CD4-positive, CD25-positive, alpha-beta regulatory T cell (primary cell): Measurements from ENCODE around the gene RSRC2. TPM values are rescaled to one million over a fixed set of nuclear protein-coding genes. Genes with fewer than 3 reads are reported as not detected.
"Not testable (repeated sequence)": the region's sequence is repeated elsewhere in the genome, so short reads cannot be mapped to it uniquely, and the experiment has no call there.

ENCODE experiments used
- ATAC-seq, 2 donors: fragments of 150-1000 bp; cut with Tn5 transposase; one replicate each; pipeline ENCODE4 v1.10.0; 2021; ENCODE audit warnings: low read depth in 2 of 2, moderate number of reproducible peaks in 2 of 2, moderate library complexity in 1 of 2
- DNase-seq, 3 donors: peaks; one replicate each; pipeline versions ENCODE4 v3.0.0 to v3.0.0-alpha.2; 2012 to 2022; ENCODE audit warnings: mixed read lengths in 1 of 3
- H3K27ac ChIP-seq: one replicate; pipeline ENCODE4 v1.7.0; 2013; ENCODE audit warnings: mild to moderate bottlenecking, low read length; ENCODE audit not compliant: insufficient read depth, poor library complexity, severe bottlenecking
- H3K27me3 ChIP-seq: one replicate; pipeline ENCODE4 v1.7.0; 2013; ENCODE audit warnings: low read length; ENCODE audit not compliant: control insufficient read depth, insufficient read depth
- H3K36me3 ChIP-seq: one replicate; pipeline ENCODE4 v1.7.0; 2013; ENCODE audit warnings: mild to moderate bottlenecking, low read length, moderate library complexity; ENCODE audit not compliant: control insufficient read depth, insufficient read depth
- H3K4me1 ChIP-seq: 2 replicates; pipeline ENCODE4 v1.7.0; 2013; ENCODE audit warnings: mild to moderate bottlenecking, low read length; ENCODE audit not compliant: insufficient read depth, control insufficient read depth, poor library complexity, severe bottlenecking
- H3K4me3 ChIP-seq: one replicate; pipeline ENCODE4 v1.7.0; 2013; ENCODE audit warnings: low read depth, mild to moderate bottlenecking, low read length, moderate library complexity
- H3K9me3 ChIP-seq, 2 experiments: 1 replicate in 1 of 2; 2 replicates in 1 of 2; pipeline ENCODE4 v1.7.0; 2013; ENCODE audit warnings: low read length in 2 of 2, mild to moderate bottlenecking in 1 of 2, moderate library complexity in 1 of 2; ENCODE audit not compliant: control insufficient read depth in 2 of 2
- H3K27ac Mint-ChIP-seq, 3 donors: one replicate each; pipeline ENCODE4 v1.8.0; 2020 to 2022; ENCODE audit warnings: mild to moderate bottlenecking in 3 of 3, mixed read lengths in 3 of 3, moderate library complexity in 2 of 3
- H3K27me3 Mint-ChIP-seq: one replicate; pipeline ENCODE4 v1.8.0; 2022; ENCODE audit warnings: mild to moderate bottlenecking, mixed read lengths
- H3K36me3 Mint-ChIP-seq: one replicate; pipeline ENCODE4 v1.8.0; 2020; ENCODE audit warnings: mixed read lengths
- H3K4me1 Mint-ChIP-seq, 4 donors: one replicate each; pipeline ENCODE4 v1.8.0; 2020 to 2022; ENCODE audit warnings: mixed read lengths in 4 of 4, mild to moderate bottlenecking in 1 of 4
- H3K4me3 Mint-ChIP-seq, 4 donors: one replicate each; pipeline ENCODE4 v1.8.0; 2020 to 2022; ENCODE audit warnings: mild to moderate bottlenecking in 4 of 4, mixed read lengths in 4 of 4, moderate library complexity in 3 of 4
- H3K9me3 Mint-ChIP-seq, 7 donors: one replicate each; pipeline ENCODE4 v1.8.0; 2020 to 2022; ENCODE audit warnings: mixed read lengths in 7 of 7, mild to moderate bottlenecking in 3 of 7, moderate library complexity in 2 of 7
- polyA plus RNA-seq, 4 donors: library from polyadenylated mRNA; unstranded; fragments of 300-500 nt; fragmentation: Illumina TruSeq; gene quantifications; one replicate each; pipeline ENCODE4 v1.2.3, GENCODE V29; 2021
- total RNA-seq: library from RNA; stranded (reverse); gene quantifications from one replicate; pipeline ENCODE4 v1.2.3, GENCODE V29; 2022

Gene RSRC2
- total and polyA plus RNA-seq, 5 donors from 2014 or later: 28.3 to 293 (median 32.7) TPM

DNA sequence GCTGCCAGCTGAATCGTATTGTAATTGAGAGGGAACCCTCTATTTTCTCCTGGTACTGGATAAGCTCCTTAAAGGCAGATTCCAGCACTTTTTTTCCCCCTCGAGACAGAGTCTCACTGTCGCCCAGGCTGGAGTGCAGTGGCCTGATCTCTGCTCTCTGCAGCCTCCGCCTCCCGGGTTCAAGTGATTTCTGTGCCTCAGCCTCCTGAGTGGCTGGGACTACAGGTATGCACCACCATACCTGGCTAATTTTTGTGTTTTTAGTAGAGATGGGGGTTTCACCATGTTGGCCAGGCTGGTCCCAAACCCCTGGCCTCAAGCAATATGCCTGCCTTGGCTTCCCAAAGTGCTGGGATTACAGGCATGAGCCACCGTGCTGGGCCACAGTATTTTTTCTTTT lies 56.9 kb downstream of the RSRC2 start:
- H3K36me3 ChIP-seq: peaks cover 17% of the 10 kb centered on the region
- not testable (repeated sequence) for H3K27ac ChIP-seq, H3K4me1 ChIP-seq, H3K27me3 Mint-ChIP-seq, ATAC-seq, H3K4me3 Mint-ChIP-seq, H3K9me3 Mint-ChIP-seq, H3K9me3 ChIP-seq, DNase-seq, H3K27me3 ChIP-seq, H3K4me3 ChIP-seq, H3K27ac Mint-ChIP-seq
- Mint-ChIP-seq H3K4me1 (peaks cover 5 to 13% (median 10%) of the 10 kb centered on the region in 4 donors), H3K36me3 (peaks cover 17% of the 10 kb centered on the region)

DNA sequence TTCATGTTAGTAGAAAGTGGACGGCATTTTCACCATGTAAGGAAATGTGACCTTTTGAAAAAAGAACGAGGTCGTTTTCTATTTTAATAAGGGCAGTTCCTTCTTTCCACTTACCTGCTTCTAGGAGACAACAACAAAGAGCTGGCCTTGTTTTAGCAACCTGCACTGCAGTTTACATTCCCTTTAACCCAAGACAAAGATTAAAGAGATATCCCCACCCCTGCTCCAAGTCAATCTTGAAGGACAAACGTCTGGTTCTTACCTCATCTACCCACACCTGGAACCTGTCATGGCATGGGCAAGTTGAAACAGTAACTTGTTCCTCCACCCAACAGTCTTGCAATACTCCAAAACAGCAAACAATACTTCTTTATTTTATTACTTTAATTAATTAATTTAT lies 58.8 kb downstream of the RSRC2 start:
- peaks cover under 1% of the 10 kb centered on the region for H3K36me3 Mint-ChIP-seq
- Histone ChIP-seq H3K4me1 (no peaks in the 10 kb centered on the region), H3K27ac (no peak overlapping the region), H3K36me3 (peaks cover 1% of the 10 kb centered on the region), H3K9me3 (no peaks in the 10 kb centered on the region), H3K27me3 (no peaks in the 10 kb centered on the region), H3K4me3 (no peak overlapping the region)
- peaks cover 5 to 9% (median 8%) of the 10 kb centered on the region in 4 donors for H3K4me1 Mint-ChIP-seq
- no peaks in the 10 kb centered on the region for H3K27me3 Mint-ChIP-seq
- DNase-seq: no peak
- H3K27ac Mint-ChIP-seq: no peak overlapping the region
- no peak for ATAC-seq
- H3K9me3 Mint-ChIP-seq: no peaks in the 10 kb centered on the region
- no peak overlapping the region for H3K4me3 Mint-ChIP-seq

DNA sequence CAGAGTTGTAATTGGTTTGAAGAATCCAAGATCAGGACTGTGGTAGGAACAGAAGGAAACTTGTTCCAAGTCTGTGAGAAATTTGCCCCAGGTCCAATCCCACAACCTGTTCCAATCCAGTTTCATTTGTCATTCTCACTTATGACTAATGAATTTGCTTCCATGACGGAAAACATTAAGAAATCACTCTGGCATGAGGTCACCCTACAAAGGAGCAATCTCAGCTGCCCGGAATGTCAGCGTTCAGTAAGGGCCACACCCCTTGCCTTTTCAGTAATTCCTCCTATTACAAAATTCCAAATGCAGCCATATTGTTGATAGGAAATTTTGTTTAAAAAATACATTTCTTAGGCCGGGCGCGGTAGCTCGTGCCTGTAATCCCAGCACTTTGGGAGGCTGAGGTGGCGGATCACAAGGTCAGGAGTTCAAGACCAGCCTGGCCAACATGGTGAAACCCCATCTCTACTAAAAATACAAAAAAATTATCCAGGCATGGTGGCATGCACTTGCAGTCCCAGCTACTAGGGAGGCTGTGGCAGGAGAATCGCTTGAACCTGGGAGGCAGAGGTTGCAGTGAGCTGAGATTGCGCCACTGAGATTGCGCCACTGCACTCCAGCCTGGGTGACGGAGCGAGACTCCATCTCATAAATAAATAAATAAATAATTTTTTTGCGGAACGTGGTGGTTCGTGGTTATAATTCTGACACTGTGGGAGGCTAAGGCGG lies 62.3 kb downstream of the RSRC2 start:
- ATAC-seq, H3K4me3 Mint-ChIP-seq, H3K36me3 ChIP-seq, H3K36me3 Mint-ChIP-seq, DNase-seq, H3K4me1 ChIP-seq, H3K27me3 Mint-ChIP-seq, H3K9me3 ChIP-seq, H3K27ac Mint-ChIP-seq, H3K4me1 Mint-ChIP-seq, H3K4me3 ChIP-seq, H3K27me3 ChIP-seq, H3K27ac ChIP-seq, H3K9me3 Mint-ChIP-seq: not testable (repeated sequence)

DNA sequence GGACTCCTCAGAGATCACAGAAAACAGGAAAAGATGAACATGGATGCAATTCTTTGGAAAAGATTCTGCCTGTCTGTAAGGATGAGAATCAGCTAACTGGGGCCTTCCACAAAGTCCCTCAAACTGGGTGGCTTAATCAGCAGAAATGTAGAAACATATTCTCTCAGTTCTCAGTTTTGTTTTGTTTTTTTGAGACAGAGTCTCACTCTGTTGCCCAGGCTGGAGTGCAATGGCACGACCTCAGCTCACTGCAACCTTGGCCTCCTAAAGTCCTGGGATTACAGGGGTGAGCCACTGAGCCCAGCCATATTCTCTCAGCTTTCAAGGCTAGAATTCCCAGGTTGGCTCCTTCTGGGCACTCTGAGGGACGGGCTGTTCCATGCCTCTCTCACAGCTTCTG lies 66.1 kb downstream of the RSRC2 start:
- no peaks in the 10 kb centered on the region for H3K36me3 Mint-ChIP-seq
- Histone ChIP-seq H3K4me1 (no peaks in the 10 kb centered on the region), H3K36me3 (no peaks in the 10 kb centered on the region), H3K27me3 (no peaks in the 10 kb centered on the region), H3K9me3 (no peaks in the 10 kb centered on the region), H3K4me3 (no peak overlapping the region), H3K27ac (no peak overlapping the region)
- H3K27me3 Mint-ChIP-seq: no peaks in the 10 kb centered on the region
- peaks cover 0 to 11% (median 5%) of the 10 kb centered on the region in 4 donors for H3K4me1 Mint-ChIP-seq
- H3K9me3 Mint-ChIP-seq: no peaks in the 10 kb centered on the region
- no peak for ATAC-seq
- H3K4me3 Mint-ChIP-seq: no peak overlapping the region
- peak overlapping the region in 1 of 3 donors; percentile 26 for H3K27ac Mint-ChIP-seq
- DNase-seq: no peak

DNA sequence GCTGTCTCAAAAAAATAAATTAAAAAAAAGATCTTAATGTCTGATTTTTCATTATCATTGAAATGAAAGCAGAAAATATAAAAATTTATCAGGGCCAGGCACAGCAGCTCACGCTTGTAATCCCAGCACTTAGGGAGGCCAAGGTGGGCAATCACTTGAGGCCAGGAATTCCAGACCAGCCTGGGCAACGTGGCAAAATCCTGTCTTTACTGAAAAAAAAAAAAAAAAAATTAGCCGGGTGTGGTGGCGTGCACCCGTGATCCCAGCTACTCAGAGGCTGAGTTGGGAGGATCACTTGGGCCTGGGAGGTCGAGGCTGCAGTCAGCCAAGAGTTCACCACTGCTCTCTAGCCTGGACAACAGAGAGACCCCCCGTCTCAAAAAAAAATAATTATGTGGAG lies 66.7 kb downstream of the RSRC2 start:
- no peaks in the 10 kb centered on the region for H3K36me3 ChIP-seq
- no peaks in the 10 kb centered on the region for H3K9me3 ChIP-seq
- Mint-ChIP-seq H3K4me3 (no peak overlapping the region), H3K27me3 (no peaks in the 10 kb centered on the region), H3K36me3 (no peaks in the 10 kb centered on the region), H3K4me1 (peaks cover 0 to 11% (median 5%) of the 10 kb centered on the region in 4 donors), H3K9me3 (no peaks in the 10 kb centered on the region), H3K27ac (no peak overlapping the region)
- H3K4me1 ChIP-seq: no peaks in the 10 kb centered on the region
- DNase-seq (no peak), ATAC-seq (no peak)
- H3K27ac ChIP-seq: no peak overlapping the region
- no peak overlapping the region for H3K4me3 ChIP-seq
- H3K27me3 ChIP-seq: no peaks in the 10 kb centered on the region

DNA sequence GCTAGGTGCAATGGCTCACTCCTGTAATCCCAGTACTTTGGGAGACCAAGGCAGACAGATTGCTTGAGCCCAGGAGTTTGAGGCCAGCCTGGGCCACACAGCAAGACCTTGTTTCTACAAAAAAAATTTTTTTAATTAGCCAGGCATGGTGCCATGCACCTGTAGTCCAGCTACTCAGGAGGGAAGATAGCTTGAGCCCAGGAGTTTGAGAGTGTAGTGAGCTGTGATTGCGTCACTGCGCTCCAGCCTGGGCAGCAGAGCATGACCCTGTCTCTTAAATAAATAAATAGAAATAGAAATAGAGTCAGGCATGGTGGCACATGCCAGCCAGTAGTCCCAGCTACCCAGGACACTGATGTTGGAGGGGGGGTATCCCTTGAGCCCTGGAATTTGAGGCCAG lies 67.5 kb downstream of the RSRC2 start:
- no peak overlapping the region for H3K4me3 Mint-ChIP-seq
- Histone ChIP-seq H3K4me1 (peaks cover 3% of the 10 kb centered on the region), H3K27me3 (no peaks in the 10 kb centered on the region), H3K36me3 (no peaks in the 10 kb centered on the region), H3K27ac (no peak overlapping the region), H3K4me3 (no peak overlapping the region), H3K9me3 (no peaks in the 10 kb centered on the region)
- no peaks in the 10 kb centered on the region for H3K9me3 Mint-ChIP-seq
- ATAC-seq (no peak), DNase-seq (no peak)
- H3K27ac Mint-ChIP-seq: no peak overlapping the region
- peaks cover 0 to 18% (median 7%) of the 10 kb centered on the region in 4 donors for H3K4me1 Mint-ChIP-seq
- H3K27me3 Mint-ChIP-seq: no peaks in the 10 kb centered on the region
- no peaks in the 10 kb centered on the region for H3K36me3 Mint-ChIP-seq

DNA sequence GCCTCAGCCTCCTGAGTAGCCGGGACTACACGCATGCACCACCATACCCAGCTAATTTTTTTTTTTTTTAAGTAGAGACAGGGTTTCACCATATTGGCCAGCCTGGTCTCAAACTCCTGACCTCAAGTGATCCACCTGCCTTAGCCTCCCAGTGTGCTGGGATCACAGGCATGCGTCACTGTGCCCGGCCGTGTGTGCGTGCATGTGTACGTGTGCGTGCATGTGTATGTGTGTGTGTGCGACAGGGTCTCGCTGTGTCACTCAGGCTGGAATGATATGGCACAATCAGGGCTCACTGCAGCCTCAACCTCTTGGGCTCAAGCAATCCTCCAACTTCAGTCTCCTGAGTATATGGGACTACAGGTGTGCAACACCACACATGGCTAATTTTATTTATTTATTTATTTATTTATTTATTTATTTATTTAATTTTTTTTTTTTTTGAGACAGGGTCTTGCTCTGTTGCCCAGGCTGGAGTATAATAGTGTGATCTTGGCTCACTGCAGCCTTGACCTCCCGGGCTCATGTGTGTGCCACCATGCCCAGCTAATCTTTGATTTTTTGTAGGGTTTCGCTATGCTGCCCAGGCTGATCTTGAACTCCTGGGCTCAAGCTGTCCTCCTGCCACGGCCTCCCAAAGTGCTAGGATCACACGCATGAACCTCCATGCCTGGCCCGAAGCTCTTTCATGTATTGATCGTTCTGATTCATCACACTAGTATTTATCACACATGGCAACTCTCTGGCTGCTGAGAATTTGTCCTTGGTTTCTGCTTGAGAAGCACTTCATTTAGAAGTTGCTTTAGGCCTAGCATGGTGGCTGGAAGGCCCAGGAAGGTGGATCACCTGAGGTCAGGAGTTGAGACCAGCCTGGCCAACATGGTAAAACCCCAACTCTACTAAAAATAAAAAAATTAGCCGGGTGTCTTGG lies 68.4 kb downstream of the RSRC2 start:
- ATAC-seq: no peak
- Mint-ChIP-seq H3K27me3 (peaks cover 5% of the 10 kb centered on the region), H3K4me1 (peaks cover 6 to 26% (median 14%) of the 10 kb centered on the region in 4 donors), H3K27ac (peak overlapping the region in 1 of 3 donors; percentile 23), H3K9me3 (no peaks in the 10 kb centered on the region), H3K4me3 (no peak overlapping the region), H3K36me3 (no peaks in the 10 kb centered on the region)
- no peak for DNase-seq
- no peaks in the 10 kb centered on the region for H3K27me3 ChIP-seq
- H3K36me3 ChIP-seq: no peaks in the 10 kb centered on the region
- H3K4me3 ChIP-seq: no peak overlapping the region
- no peak overlapping the region for H3K27ac ChIP-seq
- H3K9me3 ChIP-seq: no peaks in the 10 kb centered on the region
- H3K4me1 ChIP-seq: peaks cover 11% of the 10 kb centered on the region
